ENCODE results near the gene PARVA. TPM values are rescaled to one million over a fixed set of nuclear protein-coding genes. Genes with fewer than 3 reads are reported as not detected.

The PARVA gene
- total RNA-seq, 1 experiment from 2014 or later, result 47.8 TPM

- no peak for DNase-seq (ENCODE audit: low read depth)
These were observed 82.6 kb downstream of the PARVA start for GRCh38 chr11:12459865-12460444.

GRCh38 chr11:12460466-12460865 is 83.1 kb downstream of the PARVA start:
- no peak for DNase-seq (ENCODE audit: low read depth)

- DNase-seq (ENCODE audit: low read depth), result peak; percentile 93
These were observed 84.1 kb downstream of the PARVA start for GRCh38 chr11:12461516-12461915.

- DNase-seq (ENCODE audit: low read depth), result no peak
These were observed 86.9 kb downstream of the PARVA start for GRCh38 chr11:12464303-12464702.

GRCh38 chr11:12465332-12465731 is 88.0 kb downstream of the PARVA start:
- DNase-seq (ENCODE audit: low read depth), result no peak

- no peak for DNase-seq (ENCODE audit: low read depth)
These were observed 90.2 kb downstream of the PARVA start for GRCh38 chr11:12467610-12468009.

- no peak for DNase-seq (ENCODE audit: low read depth)
These were observed 92.1 kb downstream of the PARVA start for GRCh38 chr11:12469451-12469850.

- no peak for DNase-seq (ENCODE audit: low read depth)
These were observed 92.9 kb downstream of the PARVA start for GRCh38 chr11:12470236-12470635.

GRCh38 chr11:12472401-12473005 is 95.1 kb downstream of the PARVA start:
- no peak for DNase-seq (ENCODE audit: low read depth)

GRCh38 chr11:12473381-12473780 is 96.0 kb downstream of the PARVA start:
- no peak for DNase-seq (ENCODE audit: low read depth)

GRCh38 chr11:12474871-12475270 is 97.5 kb downstream of the PARVA start:
- DNase-seq (ENCODE audit: low read depth), result no peak

GRCh38 chr11:12478743-12479142 is 101.4 kb downstream of the PARVA start:
- DNase-seq (ENCODE audit: low read depth), result peak; percentile 90

- DNase-seq (ENCODE audit: low read depth), result no peak
These were observed 103.0 kb downstream of the PARVA start for GRCh38 chr11:12480401-12480800.

- DNase-seq (ENCODE audit: low read depth), result no peak
These were observed 105.5 kb downstream of the PARVA start for GRCh38 chr11:12482839-12483238.

GRCh38 chr11:12483604-12484003 is 106.2 kb downstream of the PARVA start:
- no peak for DNase-seq (ENCODE audit: low read depth)

- DNase-seq (ENCODE audit: low read depth), result no peak
These were observed 108.0 kb downstream of the PARVA start for GRCh38 chr11:12485328-12485727.

GRCh38 chr11:12489246-12489772 is 111.9 kb downstream of the PARVA start:
- no peak for DNase-seq (ENCODE audit: low read depth)

GRCh38 chr11:12494699-12495098 is 117.3 kb downstream of the PARVA start:
- DNase-seq (ENCODE audit: low read depth), result peak; percentile 47

GRCh38 chr11:12496181-12497025 is 119.0 kb downstream of the PARVA start:
- peak; percentile 28 for DNase-seq (ENCODE audit: low read depth)

- DNase-seq (ENCODE audit: low read depth), result no peak
These were observed 120.1 kb downstream of the PARVA start for GRCh38 chr11:12497431-12497830.

GRCh38 chr11:12499071-12499470 is 121.7 kb downstream of the PARVA start:
- peak; percentile 29 for DNase-seq (ENCODE audit: low read depth)

- peak; percentile 77 for DNase-seq (ENCODE audit: low read depth)
These were observed 124.7 kb downstream of the PARVA start for GRCh38 chr11:12502046-12502445.

- peak; percentile 75 for DNase-seq (ENCODE audit: low read depth)
These were observed 125.7 kb downstream of the PARVA start for GRCh38 chr11:12503039-12503484.
